Measurements from ENCODE around the gene SMIM10.
"Not testable (repeated sequence)": the region's sequence is repeated elsewhere in the genome, so short reads cannot be mapped to it uniquely, and the experiment has no call there.

SMIM10 gene

DNA sequence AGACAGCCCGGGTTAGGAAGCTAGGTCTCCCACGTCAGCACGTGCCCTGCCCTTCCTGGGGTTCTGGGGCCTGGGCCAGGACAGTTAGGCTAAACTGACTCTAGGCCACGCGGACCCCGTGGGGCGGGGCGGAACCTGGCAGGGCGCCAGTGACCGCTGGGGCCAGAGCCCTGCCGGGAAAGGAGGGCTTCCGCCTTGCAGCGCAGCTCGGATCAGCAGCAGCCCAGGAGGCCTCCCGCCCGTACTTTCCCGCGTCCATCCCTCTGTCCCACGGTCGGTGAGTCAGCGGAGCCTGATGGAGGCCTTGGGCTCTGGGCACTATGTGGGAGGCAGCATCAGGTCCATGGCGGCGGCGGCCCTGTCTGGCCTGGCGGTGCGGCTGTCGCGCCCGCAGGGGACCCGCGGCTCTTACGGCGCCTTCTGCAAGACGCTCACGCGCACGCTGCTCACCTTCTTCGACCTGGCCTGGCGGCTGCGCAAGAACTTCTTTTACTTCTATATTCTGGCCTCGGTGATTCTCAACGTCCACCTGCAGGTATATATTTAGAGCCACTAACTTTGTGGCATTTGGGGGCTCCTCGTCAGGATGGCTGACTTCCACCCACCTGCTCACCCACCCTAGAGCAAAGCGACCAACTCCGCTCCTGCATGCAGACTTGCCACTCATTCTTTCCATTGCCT is at the start of gene SMIM10:
Gene SMIM10 (plus strand): TSS at position 191 of the 681 bp plus-strand sequence. CDS start 105 bp downstream, at position 296.
- no peak for DNase-seq (ENCODE audit: low read depth, low spot score)
- no peak within 1 kb of the TSS for H3K27ac ChIP-seq

DNA sequence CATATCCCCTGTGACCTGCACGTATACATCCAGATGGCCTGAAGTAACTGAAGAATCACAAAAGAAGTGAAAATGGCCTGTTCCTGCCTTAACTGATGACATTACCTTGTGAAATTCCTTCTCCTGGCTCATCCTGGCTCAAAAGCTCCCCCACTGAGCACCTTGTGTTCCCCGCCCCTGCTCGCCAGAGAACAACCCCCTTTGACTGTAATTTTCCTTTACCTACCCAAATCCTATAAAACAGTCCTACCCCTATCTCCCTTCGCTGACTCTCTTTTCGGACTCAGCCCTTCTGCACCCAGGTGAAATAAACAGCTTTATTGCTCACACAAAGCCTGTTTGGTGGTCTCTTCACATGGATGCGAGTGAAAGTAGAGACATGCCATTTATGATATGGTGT is 44.4 kb upstream of the SMIM10 start:
- not testable (repeated sequence) for DNase-seq (ENCODE audit: low read depth, low spot score); H3K27ac ChIP-seq

DNA sequence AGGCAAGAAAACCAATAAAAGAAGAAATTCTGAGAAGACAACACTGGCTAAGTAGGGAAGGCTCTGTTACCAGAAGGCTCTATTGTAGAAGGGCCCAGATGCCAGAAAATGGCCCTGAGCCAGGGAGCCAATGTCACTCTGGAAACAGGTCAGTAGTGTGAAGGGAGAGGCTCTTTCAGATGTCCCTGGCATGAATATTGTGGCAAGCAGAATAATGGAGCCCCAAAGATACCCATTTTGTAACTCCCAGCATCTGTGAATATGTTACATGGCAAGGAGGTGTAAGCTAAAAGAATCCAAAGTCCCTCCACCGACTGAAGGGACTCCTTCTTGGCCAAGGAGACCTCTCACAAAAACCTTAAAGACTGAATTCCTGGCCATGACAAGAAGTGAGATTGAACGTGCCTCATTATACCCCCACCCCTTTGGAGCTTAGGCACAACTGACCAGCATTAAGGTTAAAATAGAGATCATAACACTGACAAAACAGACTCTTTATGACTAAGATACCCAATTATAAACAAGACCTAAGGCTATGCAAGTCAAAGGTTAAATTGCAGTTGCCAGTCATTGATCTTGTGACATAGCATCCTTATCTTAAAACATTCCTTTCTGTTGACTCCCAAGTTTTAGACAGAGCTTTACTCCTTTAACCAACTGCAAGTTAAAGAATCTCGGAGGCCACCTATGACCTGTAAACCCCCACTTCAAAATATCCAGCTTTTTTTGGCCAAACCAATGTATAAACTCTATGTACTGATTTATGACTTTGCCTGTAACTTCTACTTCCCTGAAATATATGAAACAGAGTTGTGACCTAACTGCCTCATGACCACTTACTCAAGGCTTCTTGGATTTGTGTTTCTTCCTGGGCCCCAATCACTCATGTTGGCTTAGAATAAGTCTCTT is 42.2 kb upstream of the SMIM10 start:
- no peak for DNase-seq (ENCODE audit: low read depth, low spot score)
- H3K27ac ChIP-seq = no peak overlapping the region

DNA sequence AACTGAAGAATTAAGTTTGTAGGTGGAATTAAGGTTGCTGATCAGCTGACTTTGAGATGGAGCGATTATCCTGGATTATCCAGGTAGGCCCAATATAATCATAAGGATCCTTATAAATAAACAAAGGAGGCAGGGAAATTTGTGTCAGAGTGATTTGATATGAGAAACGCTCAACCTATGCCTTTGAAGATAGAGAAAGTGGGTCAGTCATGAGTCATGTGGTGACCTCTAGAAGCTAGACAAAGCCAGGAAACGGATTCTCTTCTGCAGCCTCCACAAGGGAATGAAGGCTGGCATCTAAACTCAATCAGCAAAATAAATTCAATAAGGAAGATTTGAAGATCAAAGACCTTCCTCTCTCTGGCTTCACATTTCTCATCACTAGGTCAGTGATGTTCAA is 41.5 kb upstream of the SMIM10 start:
- DNase-seq (ENCODE audit: low read depth, low spot score) = no peak
- H3K27ac ChIP-seq = no peak overlapping the region

DNA sequence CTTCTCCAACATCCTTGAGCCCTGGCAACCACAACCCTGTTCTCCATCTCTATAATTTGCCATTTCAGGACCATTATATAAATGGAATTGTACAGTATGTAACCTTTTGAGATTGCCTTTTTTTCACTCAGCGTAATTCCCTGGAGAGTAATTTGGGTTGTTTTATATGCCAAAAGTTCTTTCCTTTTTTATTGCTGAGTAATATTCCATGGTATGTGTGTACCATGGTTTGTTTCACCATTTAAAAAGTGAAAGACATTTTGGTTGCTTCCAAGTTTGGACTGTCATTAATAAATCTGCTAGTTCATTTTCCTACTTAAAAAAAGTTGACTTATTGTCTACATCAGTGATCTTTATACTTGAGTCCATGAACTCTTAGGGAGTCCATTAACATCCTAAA is 33.0 kb upstream of the SMIM10 start:
- H3K27ac ChIP-seq = no peak overlapping the region
- DNase-seq (ENCODE audit: low read depth, low spot score) = no peak

DNA sequence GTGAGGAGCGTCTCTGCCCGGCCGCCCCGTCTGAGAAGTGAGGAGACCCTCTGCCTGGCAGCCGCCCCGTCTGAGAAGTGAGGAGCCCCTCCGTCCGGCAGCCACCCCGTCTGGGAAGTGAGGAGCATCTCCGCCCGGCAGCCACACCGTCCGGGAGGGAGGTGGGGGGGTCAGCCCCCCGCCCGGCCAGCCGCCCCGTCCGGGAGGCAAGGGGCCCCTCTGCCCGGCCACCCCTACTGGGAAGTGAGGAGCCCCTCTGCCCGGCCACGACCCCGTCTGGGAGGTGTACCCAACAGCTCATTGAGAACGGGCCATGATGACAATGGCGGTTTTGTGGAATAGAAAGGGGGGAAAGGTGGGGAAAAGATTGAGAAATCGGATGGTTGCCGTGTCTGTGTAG is 30.4 kb upstream of the SMIM10 start:
- H3K27ac ChIP-seq; DNase-seq (ENCODE audit: low read depth, low spot score): not testable (repeated sequence)

DNA sequence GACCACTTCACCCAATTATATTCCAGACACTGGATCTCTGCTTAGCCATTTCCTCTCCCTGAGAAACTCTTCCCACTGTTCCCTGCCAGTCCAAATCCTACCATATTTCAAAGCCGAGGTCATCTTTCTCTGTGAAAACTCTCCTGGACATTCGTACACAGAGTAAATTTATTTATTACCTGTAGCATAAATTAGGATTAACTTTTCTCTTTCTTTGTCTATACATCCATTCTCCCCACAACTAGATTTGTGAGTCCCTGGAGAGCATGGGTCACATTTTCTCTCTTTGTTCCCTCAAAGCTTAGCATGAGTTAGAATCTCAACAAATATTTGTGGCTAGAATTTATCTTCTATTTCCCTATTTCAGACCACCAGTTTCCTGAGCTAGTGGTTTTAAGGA is 27.8 kb upstream of the SMIM10 start:
- DNase-seq (ENCODE audit: low read depth, low spot score) = no peak
- H3K27ac ChIP-seq = no peak overlapping the region

DNA sequence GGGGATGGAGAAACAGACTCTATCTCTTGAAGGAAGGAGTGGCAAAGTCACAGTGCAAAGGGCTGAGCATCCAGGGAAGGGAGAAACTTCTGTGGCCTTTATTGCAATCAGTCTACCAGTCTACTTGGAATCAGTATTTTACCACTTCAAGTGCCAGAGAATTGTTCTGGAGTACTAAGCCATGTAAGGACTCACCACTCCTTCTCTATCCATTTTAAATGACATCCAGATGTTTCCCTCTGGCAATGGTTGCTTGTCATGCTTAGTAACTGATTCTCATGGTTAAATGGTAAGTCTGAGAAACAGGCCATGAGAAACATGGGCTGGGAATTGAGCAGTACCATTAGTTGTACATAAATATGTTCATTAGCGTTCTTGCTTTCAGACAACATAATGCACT is 21.1 kb upstream of the SMIM10 start:
- no peak for DNase-seq (ENCODE audit: low read depth, low spot score)
- H3K27ac ChIP-seq = no peak overlapping the region

DNA sequence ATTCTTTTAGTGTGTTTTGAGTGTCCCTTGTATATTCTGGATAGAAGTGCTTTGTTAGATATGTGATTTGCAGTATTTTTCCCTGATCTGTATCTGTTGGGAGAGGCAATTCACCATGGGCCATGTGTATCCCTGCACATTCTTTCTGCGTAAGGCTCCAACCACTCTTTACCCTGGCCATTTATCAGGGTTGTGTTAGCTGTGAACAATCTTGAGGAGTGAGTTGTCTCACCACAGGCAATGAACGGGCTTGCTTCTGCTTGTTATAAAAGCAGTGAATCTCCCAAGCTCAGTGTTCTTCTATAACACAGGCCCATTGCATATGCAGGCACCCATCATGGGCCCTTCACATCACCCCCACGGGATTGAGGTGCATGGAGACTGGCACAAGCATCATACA is 18.9 kb upstream of the SMIM10 start:
- H3K27ac ChIP-seq = peak overlapping the region; percentile 21
- peak; percentile 22 for DNase-seq (ENCODE audit: low read depth, low spot score)

DNA sequence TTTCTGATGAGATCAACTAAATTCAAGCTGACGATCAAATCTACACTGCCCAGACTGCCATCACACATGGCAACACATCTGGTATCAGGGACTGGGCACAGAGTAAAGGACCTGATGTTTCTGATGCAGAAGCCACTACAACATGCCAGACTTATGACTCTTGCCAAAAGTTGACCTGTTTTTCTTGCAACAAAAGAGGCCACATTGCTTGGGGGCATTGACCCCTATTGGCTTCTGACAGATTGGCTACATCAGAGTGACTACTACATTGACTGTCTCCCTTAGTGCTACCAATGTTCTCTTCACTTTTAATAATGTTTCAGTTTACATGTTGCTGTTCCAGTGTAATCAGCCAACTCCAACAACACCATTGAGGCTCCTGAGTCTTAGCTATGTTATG is 15.3 kb upstream of the SMIM10 start:
- no peak for DNase-seq (ENCODE audit: low read depth, low spot score)
- no peak overlapping the region for H3K27ac ChIP-seq

DNA sequence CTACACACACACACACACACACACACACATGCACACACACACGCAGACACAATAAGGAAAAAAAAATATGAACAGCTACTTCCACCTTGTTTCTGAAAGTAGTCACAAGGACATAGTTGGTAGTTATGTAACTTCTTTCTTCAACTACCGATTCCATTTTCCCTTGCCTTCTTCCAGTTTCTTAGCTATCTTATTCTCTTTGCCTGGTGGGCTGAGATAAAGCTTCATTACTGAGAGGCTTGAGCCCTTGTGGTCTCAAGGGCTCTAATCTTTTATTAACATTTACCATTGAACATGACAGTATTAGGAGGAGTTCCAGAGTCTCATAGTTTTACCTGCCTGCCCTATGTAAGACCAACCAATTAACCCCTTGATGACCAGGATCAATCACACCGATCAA is 8.9 kb upstream of the SMIM10 start:
- no peak for DNase-seq (ENCODE audit: low read depth, low spot score)
- no peak overlapping the region for H3K27ac ChIP-seq

DNA sequence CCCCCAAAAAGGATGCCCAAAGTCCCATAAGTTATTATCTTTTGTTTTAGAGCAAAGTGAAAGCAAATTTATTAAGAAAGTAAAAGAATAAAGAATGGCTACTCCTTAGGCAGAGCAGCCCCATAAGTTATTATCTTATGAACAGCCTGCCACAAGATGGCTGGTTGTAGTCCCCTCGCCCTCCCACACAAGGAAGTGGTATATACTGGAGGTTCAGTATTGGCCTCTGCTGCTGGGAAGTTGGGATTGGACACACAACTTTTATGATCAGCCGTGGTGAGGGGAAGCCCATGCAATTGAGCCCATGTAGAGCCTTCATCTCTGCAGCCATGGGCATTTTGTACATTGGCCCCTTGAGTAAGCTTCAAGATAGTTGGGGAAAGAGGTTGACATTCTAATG is 8.0 kb upstream of the SMIM10 start:
- no peak overlapping the region for H3K27ac ChIP-seq
- no peak for DNase-seq (ENCODE audit: low read depth, low spot score)

DNA sequence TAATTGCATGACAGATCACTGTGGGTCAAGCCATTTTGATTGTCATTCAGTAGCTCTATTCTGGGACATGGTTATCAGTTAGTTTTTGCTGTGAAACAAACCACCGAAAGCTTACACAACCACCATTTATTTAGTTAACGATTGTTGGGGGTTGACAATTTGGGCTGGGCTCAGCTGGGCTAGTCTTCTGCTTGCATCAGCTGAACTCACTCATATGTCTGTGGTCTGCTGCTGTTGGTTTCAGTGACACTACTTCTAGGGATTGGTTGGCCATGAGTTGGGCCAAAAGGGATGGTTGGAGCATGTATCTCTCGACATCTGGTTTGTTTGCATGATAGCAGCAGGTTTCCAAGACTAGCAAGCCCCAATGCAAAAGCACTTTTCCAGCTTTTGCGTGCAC is 5.3 kb upstream of the SMIM10 start:
- H3K27ac ChIP-seq = no peak overlapping the region
- DNase-seq (ENCODE audit: low read depth, low spot score) = no peak

DNA sequence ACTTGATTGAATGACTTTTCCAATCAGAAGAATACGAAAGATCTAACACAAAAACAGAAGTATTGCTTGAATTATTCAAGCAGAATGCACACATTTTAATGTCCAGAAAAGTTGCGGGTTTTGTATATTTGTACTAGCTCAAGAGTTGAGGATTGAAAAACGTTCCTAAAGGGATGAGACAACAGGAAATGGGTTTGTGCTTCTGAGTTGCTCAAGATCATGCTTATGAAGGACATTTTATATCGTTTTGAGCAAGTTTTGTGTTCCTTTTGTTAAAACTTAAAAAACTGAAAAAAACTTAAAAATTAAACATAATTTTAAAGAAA is 353 bp upstream of the SMIM10 start:
- DNase-seq (ENCODE audit: low read depth, low spot score) = no peak

DNA sequence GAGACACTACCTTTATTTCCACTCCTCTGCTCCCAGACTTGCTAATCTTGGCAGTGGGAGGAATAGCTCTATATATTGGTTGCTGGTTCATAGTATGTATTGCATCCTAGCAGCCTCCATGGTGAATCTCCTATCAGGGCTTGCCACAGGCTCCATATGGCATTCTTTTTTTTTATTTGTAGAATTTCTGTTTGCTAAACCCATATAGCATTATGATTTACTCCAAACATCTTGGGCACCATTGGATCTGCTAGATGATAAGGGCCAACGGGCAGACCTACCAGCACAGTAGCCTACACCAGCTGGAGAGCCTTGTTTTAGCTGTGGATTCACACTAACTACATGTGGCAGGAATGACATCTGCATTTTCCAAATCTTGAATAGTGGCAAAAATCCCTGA is 6.9 kb downstream of the SMIM10 start:
- no peak for DNase-seq (ENCODE audit: low read depth, low spot score)
- H3K27ac ChIP-seq = no peak overlapping the region

More for the DNA sequence above, 353 bp upstream of the SMIM10 start:
- no peak overlapping the region for H3K27ac ChIP-seq

DNA sequence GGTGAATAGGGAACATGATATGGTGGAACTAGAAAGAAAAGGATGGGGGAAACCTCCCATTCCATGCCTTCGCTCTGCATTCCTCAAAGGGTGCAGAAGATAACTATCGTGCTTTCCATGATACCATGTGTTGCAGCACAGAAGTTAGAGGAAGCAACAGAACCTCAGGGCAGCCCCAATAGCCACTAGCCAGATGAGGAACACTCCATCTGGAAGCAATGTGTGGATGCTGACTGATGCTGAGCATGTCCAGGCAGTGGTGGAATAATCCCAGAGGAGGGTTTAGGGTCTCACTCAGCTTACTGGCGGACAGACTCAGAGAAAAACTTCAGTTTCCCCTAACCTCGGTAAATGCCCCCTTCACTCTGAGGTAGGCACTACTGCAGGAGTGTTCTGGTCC is 7.5 kb downstream of the SMIM10 start:
- H3K27ac ChIP-seq = no peak overlapping the region
- no peak for DNase-seq (ENCODE audit: low read depth, low spot score)

DNA sequence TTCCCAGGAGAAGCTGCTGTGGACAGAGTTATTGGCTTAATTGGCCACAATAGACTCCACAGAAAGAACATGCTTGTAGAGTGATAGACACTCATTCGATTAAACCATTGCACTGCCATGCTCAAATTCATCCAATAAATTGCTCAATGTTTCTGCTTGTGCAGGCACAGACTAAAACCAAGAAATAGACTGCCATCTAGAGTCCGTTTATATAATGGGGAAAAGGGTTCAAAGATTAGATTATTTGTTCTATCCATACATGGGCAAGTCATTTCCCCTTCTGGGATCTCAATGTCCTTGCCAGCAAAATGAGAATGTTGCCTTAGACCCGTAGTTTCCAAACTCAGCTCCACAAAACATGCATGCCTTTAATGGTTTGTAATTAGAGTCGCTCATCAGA is 8.7 kb downstream of the SMIM10 start:
- no peak overlapping the region for H3K27ac ChIP-seq
- no peak for DNase-seq (ENCODE audit: low read depth, low spot score)

DNA sequence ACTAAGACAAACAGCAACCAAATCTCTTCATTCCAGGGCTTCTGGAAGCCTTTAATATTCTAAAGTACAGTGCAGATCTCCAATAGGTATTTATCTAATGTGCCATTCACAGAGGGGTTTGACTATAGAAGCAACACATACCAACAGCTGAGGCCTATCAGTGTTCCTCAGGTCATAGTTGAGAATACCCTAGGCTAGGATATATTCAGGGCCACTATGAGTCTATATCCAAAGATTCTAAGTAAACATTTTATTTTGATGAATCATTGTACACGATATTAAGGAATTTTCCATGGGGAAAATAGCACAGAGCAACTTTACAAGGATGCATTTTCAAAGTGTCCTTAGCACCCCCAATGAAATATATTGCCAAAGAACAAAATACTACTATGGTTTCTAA is 9.7 kb downstream of the SMIM10 start:
- no peak for DNase-seq (ENCODE audit: low read depth, low spot score)

DNA sequence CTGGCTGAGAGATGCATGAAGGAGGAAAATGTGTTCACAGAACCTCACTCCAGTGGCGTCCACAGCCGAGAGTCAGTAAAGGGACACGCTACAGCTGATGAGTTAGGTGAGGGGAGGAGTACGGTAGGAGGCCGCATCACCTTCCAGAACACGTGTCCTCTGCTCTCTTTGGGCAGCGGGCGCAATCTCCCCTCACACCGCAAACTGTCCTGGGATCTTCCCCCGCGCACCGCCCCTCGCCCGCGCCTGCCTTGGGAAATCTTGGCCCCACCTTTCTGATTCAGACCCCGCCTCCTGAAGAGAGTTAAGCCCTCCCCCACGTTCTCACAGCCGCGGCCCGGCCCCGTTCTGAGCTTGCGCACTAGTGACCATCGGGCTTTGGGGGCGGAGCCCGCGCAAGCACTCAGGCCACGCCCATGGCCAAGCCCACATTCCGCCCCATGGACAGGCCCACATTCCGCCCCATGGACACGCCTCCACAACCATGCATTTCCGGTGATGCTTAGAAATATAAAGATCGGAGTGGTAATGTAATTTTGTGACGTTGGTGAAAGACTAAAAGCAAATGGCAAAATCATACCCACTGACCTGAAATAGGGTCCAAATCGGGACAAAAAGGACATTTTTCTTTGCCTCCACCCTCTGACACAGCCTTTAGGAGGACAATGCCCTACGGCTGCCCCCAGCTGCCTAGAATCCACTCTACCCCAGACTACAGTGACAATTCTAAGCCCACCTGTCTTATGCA is 13.3 kb downstream of the SMIM10 start:
- DNase-seq (ENCODE audit: low read depth, low spot score) = peak; percentile 34
- H3K27ac ChIP-seq = peak overlapping the region; percentile 35

More for the DNA sequence above, 9.7 kb downstream of the SMIM10 start:
- no peak overlapping the region for H3K27ac ChIP-seq

DNA sequence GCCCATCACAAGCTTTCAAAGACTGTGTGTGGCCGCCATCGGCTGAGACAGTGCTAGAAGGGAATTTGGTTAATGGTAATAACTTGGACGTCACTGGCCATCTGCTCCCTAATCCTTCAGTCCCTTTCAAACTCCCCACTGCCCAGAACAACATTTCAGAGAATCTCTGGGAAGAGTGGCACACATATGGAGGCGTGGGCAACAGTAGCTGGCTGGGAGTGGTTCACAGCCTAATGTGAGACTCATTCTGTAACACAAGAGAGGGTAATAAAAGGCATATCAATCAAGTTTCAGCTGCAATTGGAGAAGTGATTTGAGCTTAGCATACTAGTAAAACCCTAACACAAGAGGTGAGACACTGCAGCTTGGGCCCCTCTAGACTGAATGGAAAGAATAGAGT is 15.4 kb downstream of the SMIM10 start:
- no peak overlapping the region for H3K27ac ChIP-seq
- DNase-seq (ENCODE audit: low read depth, low spot score) = no peak

DNA sequence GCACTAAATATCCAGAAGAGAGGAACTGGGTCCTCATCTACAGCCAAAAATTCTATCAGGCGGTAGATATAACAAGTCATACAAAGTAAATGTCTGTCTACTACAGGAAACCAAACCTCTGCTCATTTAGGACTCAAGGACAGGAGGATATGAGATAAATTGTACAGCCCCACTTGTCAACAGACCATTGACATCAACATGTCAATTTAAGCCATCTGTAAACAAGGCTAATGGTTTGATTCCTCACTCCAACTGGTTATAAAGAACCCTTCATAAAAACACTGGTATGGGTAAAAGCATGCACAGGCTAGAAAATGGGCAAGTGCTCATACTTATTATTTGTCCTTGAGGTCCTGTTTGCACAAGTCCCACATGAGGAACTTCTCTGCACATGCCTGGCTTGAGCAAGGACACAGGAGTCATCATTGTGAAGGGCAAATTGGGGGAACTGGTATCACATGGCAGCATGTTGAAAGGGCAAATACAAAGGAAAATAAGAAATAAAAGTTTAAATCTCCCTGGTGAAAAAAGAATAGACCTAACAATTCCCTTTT is 18.3 kb downstream of the SMIM10 start:
- DNase-seq (ENCODE audit: low read depth, low spot score) = no peak
- no peak overlapping the region for H3K27ac ChIP-seq
